ENCODE results near the gene NLK. TPM values are rescaled to one million over a fixed set of nuclear protein-coding genes. Genes with fewer than 3 reads are reported as not detected.
"Not testable (repeated sequence)": the region's sequence is repeated elsewhere in the genome, so short reads cannot be mapped to it uniquely, and the experiment has no call there.

NLK gene
- total RNA-seq, 1 experiment from 2014 or later: 21.8 TPM

- no peak for DNase-seq (ENCODE audit: low read depth in 1 of 2, low spot score in 2 of 2)
- Histone ChIP-seq H3K4me3 (no peak overlapping the region), H3K9me3 (replicated peaks) (no peaks in the 10 kb centered on the region), H3K27me3 (replicated peaks) (no peaks in the 10 kb centered on the region), H3K4me1 (replicated peaks) (no peaks in the 10 kb centered on the region), H3K36me3 (0 out of 2 replicates have a peak, but pooled peaks cover 3% of the 10 kb centered on the region), H3K27ac (no peak overlapping the region)
These were observed 51.7 kb downstream of the NLK start for GRCh38 chr17:28093999-28094716.

GRCh38 chr17:28096756-28097155 lies 54.3 kb downstream of the NLK start:
- DNase-seq (ENCODE audit: low read depth in 1 of 2, low spot score in 2 of 2): no peak
- Histone ChIP-seq H3K4me1 (replicated peaks) (no peaks in the 10 kb centered on the region), H3K9me3 (replicated peaks) (no peaks in the 10 kb centered on the region), H3K4me3 (no peak overlapping the region), H3K27ac (no peak overlapping the region), H3K36me3 (0 out of 2 replicates have a peak, but pooled peaks cover 3% of the 10 kb centered on the region), H3K27me3 (replicated peaks) (no peaks in the 10 kb centered on the region)

DNA sequence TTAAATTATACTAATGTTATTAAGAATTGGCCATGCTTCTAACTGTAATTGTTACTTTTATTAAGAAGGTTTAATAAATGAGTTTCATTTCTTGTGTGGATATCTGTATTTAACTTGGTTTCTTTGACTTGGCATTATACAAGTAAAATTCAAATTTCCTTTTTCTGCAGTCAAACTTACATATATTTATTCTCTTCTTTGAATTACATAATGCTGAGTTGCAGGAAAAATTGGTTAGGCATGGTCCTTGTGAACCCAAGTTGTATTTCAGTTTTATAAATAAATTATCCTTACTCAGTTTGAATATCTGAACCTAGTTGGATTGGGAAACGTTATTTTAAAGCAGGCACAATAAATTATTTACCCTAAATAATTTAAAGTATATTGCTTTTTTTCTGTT lies 54.8 kb downstream of the NLK start:
- no peak for DNase-seq (ENCODE audit: low read depth in 1 of 2, low spot score in 2 of 2)
- Histone ChIP-seq H3K27ac (no peak overlapping the region), H3K36me3 (0 out of 2 replicates have a peak, but pooled peaks cover 3% of the 10 kb centered on the region), H3K4me1 (replicated peaks) (no peaks in the 10 kb centered on the region), H3K4me3 (no peak overlapping the region), H3K9me3 (replicated peaks) (no peaks in the 10 kb centered on the region), H3K27me3 (replicated peaks) (no peaks in the 10 kb centered on the region)

DNA sequence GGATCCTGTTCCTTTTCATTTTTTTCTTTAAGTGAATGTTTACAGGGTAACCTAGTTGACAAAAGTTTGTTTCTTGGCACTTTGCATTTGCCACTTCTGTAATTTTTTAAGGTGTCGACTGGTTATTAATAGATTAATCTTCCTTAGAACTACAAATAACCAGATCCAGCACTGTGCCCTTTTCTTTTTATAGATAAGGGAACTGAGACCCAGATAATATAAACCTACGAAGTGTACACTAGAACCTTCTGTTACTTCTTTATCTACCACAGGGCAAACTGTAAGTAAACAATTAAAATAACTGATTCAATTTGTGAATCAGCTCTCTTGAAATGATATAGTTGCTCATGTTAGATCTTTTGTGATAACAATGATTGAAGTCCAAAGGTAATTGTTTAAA lies 55.4 kb downstream of the NLK start:
- H3K27ac ChIP-seq: no peak overlapping the region
- no peak overlapping the region for H3K4me3 ChIP-seq
- no peaks in the 10 kb centered on the region for H3K4me1 ChIP-seq (replicated peaks)
- H3K36me3 ChIP-seq: 0 out of 2 replicates have a peak, but pooled peaks cover 3% of the 10 kb centered on the region
- DNase-seq (ENCODE audit: low read depth in 1 of 2, low spot score in 2 of 2): no peak
- no peaks in the 10 kb centered on the region for H3K9me3 ChIP-seq (replicated peaks)
- no peaks in the 10 kb centered on the region for H3K27me3 ChIP-seq (replicated peaks)

DNA sequence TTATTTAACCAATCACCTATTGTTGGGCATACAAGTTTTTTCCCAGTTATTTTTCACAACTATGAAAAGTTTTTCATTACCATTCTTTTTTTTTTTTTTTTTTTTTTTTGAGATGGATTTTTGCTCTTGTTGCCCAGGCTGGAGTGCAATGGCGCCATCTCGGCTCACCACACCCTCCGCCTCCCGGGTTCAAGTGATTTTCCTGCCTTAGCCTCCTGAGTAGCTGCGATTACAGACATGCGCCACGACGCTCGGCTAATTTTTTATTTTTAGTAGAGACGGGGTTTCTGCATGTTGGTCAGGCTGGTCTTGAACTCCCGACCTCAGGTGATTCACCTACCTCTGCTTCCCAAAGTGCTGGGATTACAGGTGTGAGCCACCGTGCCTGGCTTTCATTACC lies 56.1 kb downstream of the NLK start:
- H3K36me3 ChIP-seq; H3K4me1 ChIP-seq (replicated peaks); H3K4me3 ChIP-seq; DNase-seq (ENCODE audit: low read depth in 1 of 2, low spot score in 2 of 2); H3K27me3 ChIP-seq (replicated peaks); H3K9me3 ChIP-seq (replicated peaks); H3K27ac ChIP-seq: not testable (repeated sequence)

DNA sequence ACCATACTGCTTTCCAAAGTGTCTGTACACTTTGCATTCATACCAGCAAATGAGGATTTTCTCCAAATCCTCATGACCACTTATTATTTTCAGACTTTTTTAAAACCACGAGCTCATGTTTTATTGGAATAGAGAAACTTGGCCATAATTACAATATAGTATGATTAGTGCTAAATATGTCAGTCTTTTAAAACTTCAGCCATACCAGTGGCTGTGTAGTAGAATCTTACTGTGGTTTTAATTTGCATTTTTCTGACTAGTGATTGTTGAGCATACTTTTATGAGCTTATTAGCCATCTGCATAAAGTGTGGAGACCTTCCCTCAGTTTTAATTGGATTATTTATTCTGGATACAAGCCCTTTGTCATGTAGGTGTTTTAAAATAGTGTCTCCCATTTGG lies 57.8 kb downstream of the NLK start:
- Histone ChIP-seq H3K4me1 (replicated peaks) (no peaks in the 10 kb centered on the region), H3K4me3 (no peak overlapping the region), H3K27ac (no peak overlapping the region), H3K36me3 (0 out of 2 replicates have a peak, but pooled peaks cover 3% of the 10 kb centered on the region), H3K27me3 (replicated peaks) (no peaks in the 10 kb centered on the region), H3K9me3 (replicated peaks) (no peaks in the 10 kb centered on the region)
- DNase-seq (ENCODE audit: low read depth in 1 of 2, low spot score in 2 of 2): no peak

DNA sequence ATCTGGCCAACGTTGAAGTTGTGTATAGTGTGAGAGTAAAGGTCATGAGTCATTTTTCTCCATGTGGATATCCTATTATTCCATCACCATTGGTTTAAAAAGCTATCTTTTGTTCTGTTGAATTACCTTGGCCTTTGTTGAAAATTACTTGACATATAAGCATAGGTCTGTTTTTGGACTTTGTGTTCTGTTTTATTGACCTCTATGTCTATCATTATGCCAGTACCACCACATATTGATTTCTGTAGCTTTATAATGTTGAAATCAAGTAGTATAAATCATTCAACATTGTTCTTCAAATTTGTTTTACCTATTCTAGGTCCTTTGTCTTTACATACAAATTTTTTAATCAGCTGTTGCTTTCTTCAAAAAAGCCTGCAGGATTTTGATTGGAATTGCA lies 58.5 kb downstream of the NLK start:
- 0 out of 2 replicates have a peak, but pooled peaks cover 1% of the 10 kb centered on the region for H3K36me3 ChIP-seq
- no peaks in the 10 kb centered on the region for H3K4me1 ChIP-seq (replicated peaks)
- DNase-seq (ENCODE audit: low read depth in 1 of 2, low spot score in 2 of 2): no peak
- no peaks in the 10 kb centered on the region for H3K9me3 ChIP-seq (replicated peaks)
- no peaks in the 10 kb centered on the region for H3K27me3 ChIP-seq (replicated peaks)
- no peak overlapping the region for H3K27ac ChIP-seq
- no peak overlapping the region for H3K4me3 ChIP-seq

DNA sequence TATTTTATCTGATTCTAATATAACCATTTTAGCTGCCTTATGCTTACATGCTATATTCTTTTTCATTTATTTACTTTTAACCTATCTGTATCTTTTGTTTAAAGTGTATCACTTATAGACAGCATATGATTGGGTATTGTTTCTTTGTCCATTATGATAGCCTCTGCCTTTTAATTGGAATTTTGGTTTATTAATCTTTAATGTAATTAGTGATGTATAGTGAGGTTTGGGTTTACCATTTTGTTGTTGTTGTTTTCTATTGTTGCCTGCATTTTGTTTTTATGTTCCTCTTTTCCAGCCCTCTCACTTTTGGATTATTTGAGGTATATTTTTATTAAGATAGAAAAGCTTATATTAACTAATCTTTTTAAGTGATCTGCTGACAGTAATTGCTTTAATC lies 59.4 kb downstream of the NLK start:
- Histone ChIP-seq H3K27ac (no peak overlapping the region), H3K4me3 (no peak overlapping the region), H3K27me3 (replicated peaks) (no peaks in the 10 kb centered on the region), H3K9me3 (replicated peaks) (no peaks in the 10 kb centered on the region), H3K4me1 (replicated peaks) (no peaks in the 10 kb centered on the region), H3K36me3 (no peaks in the 10 kb centered on the region)
- DNase-seq (ENCODE audit: low read depth in 1 of 2, low spot score in 2 of 2): no peak

DNA sequence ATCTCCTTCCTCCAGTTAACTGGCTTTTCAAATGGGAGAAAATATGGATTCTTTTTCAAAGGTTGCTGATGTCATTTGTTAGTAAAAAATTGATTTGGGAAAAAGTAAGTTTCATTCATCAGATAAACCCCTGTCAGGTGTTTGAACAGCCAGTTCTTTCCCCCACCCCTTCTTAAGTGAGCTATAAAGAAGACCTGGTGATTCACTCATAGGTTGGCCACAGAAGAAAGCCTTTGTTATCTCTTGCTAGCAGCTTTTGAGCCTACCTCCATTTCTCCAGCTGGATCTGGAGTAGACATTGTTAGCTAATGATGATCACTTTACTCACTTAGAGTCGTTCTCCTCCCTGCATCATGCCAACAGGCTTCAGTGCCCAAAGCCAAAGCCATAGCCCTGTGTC lies 63.0 kb downstream of the NLK start:
- DNase-seq (ENCODE audit: low read depth in 1 of 2, low spot score in 2 of 2): no peak
- Histone ChIP-seq H3K4me3 (no peak overlapping the region), H3K36me3 (no peaks in the 10 kb centered on the region), H3K4me1 (replicated peaks) (no peaks in the 10 kb centered on the region), H3K27ac (no peak overlapping the region), H3K9me3 (replicated peaks) (no peaks in the 10 kb centered on the region), H3K27me3 (replicated peaks) (no peaks in the 10 kb centered on the region)

- Histone ChIP-seq H3K4me1 (replicated peaks) (peaks cover 28% of the 10 kb centered on the region), H3K9me3 (replicated peaks) (no peaks in the 10 kb centered on the region)
- DNase-seq (ENCODE audit: low read depth in 1 of 2, low spot score in 2 of 2): no peak
These were observed 67.7 kb downstream of the NLK start for GRCh38 chr17:28110184-28110583.

DNA sequence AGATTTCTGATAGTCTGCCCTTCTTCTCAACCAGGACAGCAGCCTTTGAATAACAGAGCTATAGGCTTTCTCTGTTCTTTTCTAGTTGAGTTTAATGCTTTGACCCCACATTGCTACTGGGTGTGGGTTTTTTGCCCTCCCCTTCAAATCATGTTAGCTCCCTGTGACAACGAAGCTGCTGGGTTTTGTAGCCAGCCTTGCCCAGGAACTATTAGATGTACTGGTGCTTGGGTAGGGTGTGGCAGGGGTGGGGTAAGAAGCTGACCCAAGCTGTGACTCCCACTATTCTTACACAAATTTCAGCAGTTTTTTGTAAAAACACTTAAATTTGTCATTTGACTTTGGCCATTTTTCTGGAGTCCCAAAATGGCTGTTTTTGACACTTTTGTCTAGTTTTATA lies 69.7 kb downstream of the NLK start:
- Histone ChIP-seq H3K36me3 (no peaks in the 10 kb centered on the region), H3K4me1 (replicated peaks) (peaks cover 30% of the 10 kb centered on the region), H3K4me3 (no peak overlapping the region), H3K9me3 (replicated peaks) (no peaks in the 10 kb centered on the region), H3K27ac (peak overlapping the region; percentile 72), H3K27me3 (replicated peaks) (no peaks in the 10 kb centered on the region)
- no peak for DNase-seq (ENCODE audit: low read depth in 1 of 2, low spot score in 2 of 2)

More at GRCh38 chr17:28110184-28110583, 67.7 kb downstream of the NLK start:
- no peak overlapping the region for H3K27ac ChIP-seq
- no peaks in the 10 kb centered on the region for H3K27me3 ChIP-seq (replicated peaks)
- H3K4me3 ChIP-seq: no peak overlapping the region
- no peaks in the 10 kb centered on the region for H3K36me3 ChIP-seq

DNA sequence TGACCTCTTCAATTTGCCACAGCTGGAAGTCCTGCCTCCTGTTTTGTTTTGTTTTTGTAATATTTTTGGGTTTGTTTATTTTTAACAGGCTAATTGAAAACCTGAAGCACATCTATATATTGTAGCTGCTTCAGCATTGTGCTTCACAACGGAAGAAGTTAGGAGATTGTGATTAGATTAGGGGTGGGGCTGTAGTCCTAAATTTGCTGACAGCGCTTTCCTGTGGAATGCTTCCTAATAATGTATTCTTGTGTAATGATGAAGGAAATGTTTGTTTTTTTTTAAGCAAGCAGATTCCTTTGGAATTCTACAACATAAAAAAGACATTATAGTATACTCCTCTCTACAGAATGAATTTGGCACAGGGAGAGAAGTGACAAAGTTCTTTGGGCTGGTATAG lies 70.1 kb downstream of the NLK start:
- H3K4me3 ChIP-seq: no peak overlapping the region
- H3K27ac ChIP-seq: peak overlapping the region; percentile 72

GRCh38 chr17:28113269-28113668 lies 70.8 kb downstream of the NLK start:
- Histone ChIP-seq H3K27me3 (replicated peaks) (no peaks in the 10 kb centered on the region), H3K27ac (peak overlapping the region; percentile 72), H3K4me1 (replicated peaks) (peaks cover 38% of the 10 kb centered on the region), H3K9me3 (replicated peaks) (no peaks in the 10 kb centered on the region), H3K36me3 (no peaks in the 10 kb centered on the region), H3K4me3 (no peak overlapping the region)
- DNase-seq (ENCODE audit: low read depth in 1 of 2, low spot score in 2 of 2): no peak

More for the DNA sequence above, 70.1 kb downstream of the NLK start:
- H3K4me1 ChIP-seq (replicated peaks): peaks cover 34% of the 10 kb centered on the region
- peak in 1 of 2 experiments; percentile 67 for DNase-seq (ENCODE audit: low read depth in 1 of 2, low spot score in 2 of 2)
- no peaks in the 10 kb centered on the region for H3K9me3 ChIP-seq (replicated peaks)
- H3K27me3 ChIP-seq (replicated peaks): no peaks in the 10 kb centered on the region
- no peaks in the 10 kb centered on the region for H3K36me3 ChIP-seq

DNA sequence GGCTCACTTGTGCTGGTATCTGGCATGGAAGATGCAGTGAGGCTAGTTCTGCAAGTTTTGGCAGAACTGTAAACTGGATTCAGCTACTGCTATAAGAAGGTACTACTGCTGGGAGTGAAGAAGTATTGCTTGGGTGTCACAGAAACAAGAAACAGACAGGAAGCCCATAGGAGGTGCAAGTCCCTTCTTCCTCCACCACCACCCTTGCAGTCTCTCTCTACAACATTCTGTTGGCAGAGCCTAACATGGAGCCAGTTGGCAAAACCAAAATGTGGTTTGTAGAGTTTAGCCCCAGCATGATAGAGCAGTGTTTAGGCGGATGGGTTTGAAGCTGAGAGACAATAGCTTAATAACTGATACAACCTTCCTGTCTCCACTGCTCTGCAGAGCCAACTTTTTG lies 72.6 kb downstream of the NLK start:
- peaks cover 38% of the 10 kb centered on the region for H3K4me1 ChIP-seq (replicated peaks)

GRCh38 chr17:28117304-28117703 lies 74.8 kb downstream of the NLK start:
- no peak overlapping the region for H3K4me3 ChIP-seq
- H3K4me1 ChIP-seq (replicated peaks): peaks cover 26% of the 10 kb centered on the region
- H3K27ac ChIP-seq: no peak overlapping the region
- no peaks in the 10 kb centered on the region for H3K9me3 ChIP-seq (replicated peaks)
- H3K36me3 ChIP-seq: no peaks in the 10 kb centered on the region
- no peaks in the 10 kb centered on the region for H3K27me3 ChIP-seq (replicated peaks)
- no peak for DNase-seq (ENCODE audit: low read depth in 1 of 2, low spot score in 2 of 2)

More for the DNA sequence above, 72.6 kb downstream of the NLK start:
- no peak for DNase-seq (ENCODE audit: low read depth in 1 of 2, low spot score in 2 of 2)
- no peaks in the 10 kb centered on the region for H3K9me3 ChIP-seq (replicated peaks)
- H3K27ac ChIP-seq: no peak overlapping the region
- no peak overlapping the region for H3K4me3 ChIP-seq
- H3K36me3 ChIP-seq: no peaks in the 10 kb centered on the region
- no peaks in the 10 kb centered on the region for H3K27me3 ChIP-seq (replicated peaks)
